ENCODE data around the gene BCAS2. TPM values are rescaled to one million over a fixed set of nuclear protein-coding genes. Genes with fewer than 3 reads are reported as not detected.

The BCAS2 gene
- polyA plus RNA-seq, 10 donors, result 23.7 to 34.1 (median 27.6) TPM

Other genes with a start within 250 kb of the BCAS2 start
- 10 to 100 TPM; 14.2 to 28.5 (median 22.8) TPM for gene TRIM33, start 70.4 kb downstream of the BCAS2 start, polyA plus RNA-seq (ENCODE audit: insufficient read length in 10 of 10)
- 10 to 100 TPM in 2 of 10 donors, 1 to 10 TPM in 8; 4.6 to 11.3 (median 6.4) TPM for gene DENND2C, start 88.4 kb upstream of the BCAS2 start, polyA plus RNA-seq (ENCODE audit: insufficient read length in 10 of 10)
- gene AMPD1, start 113.9 kb upstream of the BCAS2 start, polyA plus RNA-seq (ENCODE audit: insufficient read length in 10 of 10), result 100 to 1,000 TPM in 4 of 10 donors, 10 to 100 TPM in 6; 25.4 to 145 (median 92.3) TPM
- gene NRAS, start 135.2 kb upstream of the BCAS2 start, polyA plus RNA-seq (ENCODE audit: insufficient read length in 10 of 10), result 10 to 100 TPM; 38.4 to 63.5 (median 54.2) TPM
- gene CSDE1, start 176.4 kb upstream of the BCAS2 start, polyA plus RNA-seq (ENCODE audit: insufficient read length in 10 of 10), result 100 to 1,000 TPM; 339 to 533 (median 445) TPM
- gene SIKE1, start 199.1 kb upstream of the BCAS2 start, polyA plus RNA-seq (ENCODE audit: insufficient read length in 10 of 10), result 10 to 100 TPM; 27.8 to 36.1 (median 32.4) TPM